Measurements from ENCODE around the gene TPST1.
"Not testable (repeated sequence)": the region's sequence is repeated elsewhere in the genome, so short reads cannot be mapped to it uniquely, and the experiment has no call there.

Gene TPST1

GRCh38 chr7:66362136-66362535 lies 157.0 kb downstream of the TPST1 start:
- peaks cover 5% of the 10 kb centered on the region for H3K4me1 Mint-ChIP-seq
- no peaks in the 10 kb centered on the region for H3K9me3 Mint-ChIP-seq
- no peaks in the 10 kb centered on the region for H3K27me3 Mint-ChIP-seq (ENCODE audit: low read depth)
- no peak for TF ChIP-seq CTCF (IDR thresholded peaks at IDR 0.05; ENCODE audit: unreplicated experiment in 3 of 3)
- H3K4me3 Mint-ChIP-seq = no peak overlapping the region
- H3K27ac Mint-ChIP-seq = no peak overlapping the region
- peaks cover 6% of the 10 kb centered on the region for H3K36me3 Mint-ChIP-seq (ENCODE audit: low read depth)

- H3K27ac Mint-ChIP-seq = no peak overlapping the region
- H3K4me1 Mint-ChIP-seq = peaks cover 5% of the 10 kb centered on the region
- H3K27me3 Mint-ChIP-seq (ENCODE audit: low read depth) = no peaks in the 10 kb centered on the region
- H3K9me3 Mint-ChIP-seq = peaks cover under 1% of the 10 kb centered on the region
- no peak overlapping the region for H3K4me3 Mint-ChIP-seq
- H3K36me3 Mint-ChIP-seq (ENCODE audit: low read depth) = peaks cover 8% of the 10 kb centered on the region
- no peak for TF ChIP-seq CTCF (IDR thresholded peaks at IDR 0.05; ENCODE audit: unreplicated experiment in 3 of 3)
Observed at GRCh38 chr7:66363635-66364034, 158.5 kb downstream of the TPST1 start.

- peaks cover 14% of the 10 kb centered on the region for H3K36me3 Mint-ChIP-seq (ENCODE audit: low read depth)
- H3K27me3 Mint-ChIP-seq (ENCODE audit: low read depth); H3K9me3 Mint-ChIP-seq; H3K4me1 Mint-ChIP-seq; H3K27ac Mint-ChIP-seq; H3K4me3 Mint-ChIP-seq: not testable (repeated sequence)
Observed at GRCh38 chr7:66365031-66365430, 159.9 kb downstream of the TPST1 start.

- no peak for TF ChIP-seq CTCF (IDR thresholded peaks at IDR 0.05; ENCODE audit: unreplicated experiment in 3 of 3)
- Mint-ChIP-seq H3K4me1 (peaks cover 7% of the 10 kb centered on the region), H3K9me3 (peaks cover 7% of the 10 kb centered on the region), H3K4me3 (no peak overlapping the region), H3K27me3 (ENCODE audit: low read depth) (no peaks in the 10 kb centered on the region), H3K36me3 (ENCODE audit: low read depth) (peaks cover 19% of the 10 kb centered on the region), H3K27ac (no peak overlapping the region)
Observed at GRCh38 chr7:66371096-66371824, 166.1 kb downstream of the TPST1 start.

DNA sequence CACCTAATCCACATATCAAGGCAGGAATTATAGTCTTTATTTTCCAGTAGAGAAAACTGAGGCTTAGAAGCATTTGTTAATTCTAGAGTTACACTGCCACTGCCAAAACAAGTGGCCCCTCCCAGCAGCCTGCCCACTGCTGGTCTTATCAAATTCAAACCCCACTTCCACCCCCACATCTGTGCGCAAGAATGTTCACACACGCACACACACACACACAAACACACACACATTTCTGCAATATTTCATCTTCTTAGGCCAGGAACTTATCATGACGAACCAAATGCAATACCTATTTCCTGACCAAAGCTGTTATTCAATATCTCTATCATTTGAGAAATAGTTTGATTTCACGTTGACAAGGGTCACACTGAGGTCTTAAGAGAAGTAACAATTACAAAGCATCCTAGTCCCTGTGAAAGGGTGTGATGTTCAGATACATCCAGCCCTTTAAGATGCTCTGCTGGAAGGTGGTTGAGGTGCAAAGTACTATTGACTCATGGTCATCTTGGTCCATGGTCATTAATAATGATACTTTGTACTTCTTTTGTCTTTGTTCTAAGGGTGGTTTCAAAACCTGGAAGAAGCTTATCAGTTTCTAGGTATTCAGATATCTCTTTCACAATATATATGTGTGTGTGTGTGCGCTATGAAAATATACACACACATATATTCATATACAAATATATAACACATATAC lies 169.2 kb downstream of the TPST1 start:
- not testable (repeated sequence) for H3K27ac Mint-ChIP-seq, H3K9me3 Mint-ChIP-seq

GRCh38 chr7:66376264-66376945 lies 171.3 kb downstream of the TPST1 start:
- TF ChIP-seq CTCF (IDR thresholded peaks at IDR 0.05; ENCODE audit: unreplicated experiment in 3 of 3) = no peak
- Mint-ChIP-seq H3K9me3 (peaks cover 3% of the 10 kb centered on the region), H3K4me3 (no peak overlapping the region), H3K27me3 (ENCODE audit: low read depth) (no peaks in the 10 kb centered on the region), H3K36me3 (ENCODE audit: low read depth) (peaks cover 42% of the 10 kb centered on the region), H3K27ac (peak overlapping the region in 1 of 3 experiments; percentile 76), H3K4me1 (peaks cover 7% of the 10 kb centered on the region)

More for the DNA sequence above, 169.2 kb downstream of the TPST1 start:
- peaks cover 31% of the 10 kb centered on the region for H3K36me3 Mint-ChIP-seq (ENCODE audit: low read depth)
- not testable (repeated sequence) for H3K4me3 Mint-ChIP-seq; H3K27me3 Mint-ChIP-seq (ENCODE audit: low read depth); H3K4me1 Mint-ChIP-seq
